ENCODE measurements around the gene WT1.

Gene WT1

DNA sequence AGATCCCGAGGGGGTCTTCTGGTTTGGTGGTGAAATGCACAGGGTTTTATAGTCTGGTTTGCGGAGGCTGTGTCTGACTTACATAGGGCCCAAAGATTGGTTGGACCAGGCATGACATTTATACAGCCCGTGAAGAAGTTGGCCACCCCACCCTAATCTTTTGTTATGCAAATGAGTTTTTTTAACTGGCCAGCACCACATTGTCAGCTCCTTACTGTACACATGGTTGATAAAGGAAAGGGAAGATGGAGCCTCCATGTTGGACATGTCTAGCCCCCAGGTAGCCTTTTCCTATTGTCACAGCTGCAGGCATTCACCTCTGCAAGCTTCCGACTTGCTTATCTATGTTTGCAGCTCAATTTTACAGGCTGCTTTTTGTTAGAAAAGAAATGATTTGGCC is 70.1 kb downstream of the WT1 start:
- H3K27me3 ChIP-seq (ENCODE audit: control insufficient read depth in 1 of 2, insufficient read depth in 1 of 2, low read length in 2 of 2): peaks cover 0 to 32% of the 10 kb centered on the region in 2 experiments
- H3K79me1 ChIP-seq (replicated peaks; ENCODE audit: low read length, poor library complexity, severe bottlenecking): no peaks in the 10 kb centered on the region
- H2AFZ ChIP-seq (ENCODE audit: low read depth, low read length): no peak overlapping the region
- no peaks in the 10 kb centered on the region for H3K36me3 ChIP-seq (ENCODE audit: control insufficient read depth in 1 of 2, insufficient read depth in 2 of 2, low read depth in 1 of 2, low read length in 2 of 2)
- no peak overlapping the region for H4K91ac ChIP-seq (ENCODE audit: low read length)
- no peak overlapping the region for H3K14ac ChIP-seq (ENCODE audit: low read length in 2 of 2)
- no peaks in the 10 kb centered on the region for H3K4me1 ChIP-seq (ENCODE audit: control insufficient read depth, insufficient read depth, low read depth, low read length)
- peaks cover 2% of the 10 kb centered on the region for H3K9me3 ChIP-seq (ENCODE audit: control insufficient read depth, low read length)
- no peak overlapping the region for H4K8ac ChIP-seq (ENCODE audit: low read length)
- no peak overlapping the region for H3K4ac ChIP-seq (ENCODE audit: low read depth in 1 of 2, low read length in 2 of 2)
- no peak overlapping the region for H3K27ac ChIP-seq (ENCODE audit: low read length, poor library complexity, severe bottlenecking)
- no peak overlapping the region for H3K18ac ChIP-seq (ENCODE audit: low read depth in 1 of 2, low read length in 2 of 2)
- H3K4me3 ChIP-seq (ENCODE audit: insufficient read depth in 1 of 2, low read depth in 1 of 2, low read length in 2 of 2): no peak overlapping the region
- no peak overlapping the region for H2BK120ac ChIP-seq (ENCODE audit: low read depth, low read length)
- H3K4me2 ChIP-seq (ENCODE audit: low read length, poor library complexity, severe bottlenecking): no peak overlapping the region
- H3K23ac ChIP-seq (ENCODE audit: low read length in 2 of 2): no peak overlapping the region
- DNase-seq: no peak
- no peak overlapping the region for H2BK5ac ChIP-seq (ENCODE audit: low read depth, low read length, poor library complexity, severe bottlenecking)
- H2BK12ac ChIP-seq (ENCODE audit: low read length in 2 of 2): no peak overlapping the region
- 88% methylated on average over 2 of the region's 4 CpGs for WGBS
- H2BK15ac ChIP-seq (ENCODE audit: low read depth, poor library complexity, severe bottlenecking): no peak overlapping the region
- no peak overlapping the region for H3K9ac ChIP-seq (ENCODE audit: low read length)
- no peak overlapping the region for H2AK5ac ChIP-seq (ENCODE audit: low read length, severe bottlenecking)

- H3K4me2 ChIP-seq (ENCODE audit: low read length, poor library complexity, severe bottlenecking): no peak overlapping the region
- WGBS: 0% methylated on average over 12 of the region's 13 CpGs
- no peaks in the 10 kb centered on the region for H3K36me3 ChIP-seq (ENCODE audit: control insufficient read depth in 1 of 2, insufficient read depth in 2 of 2, low read depth in 1 of 2, low read length in 2 of 2)
- no peak overlapping the region for H2BK12ac ChIP-seq (ENCODE audit: low read length in 2 of 2)
- H3K18ac ChIP-seq (ENCODE audit: low read depth in 1 of 2, low read length in 2 of 2): no peak overlapping the region
- no peak overlapping the region for H2AFZ ChIP-seq (ENCODE audit: low read depth, low read length)
- H3K23ac ChIP-seq (ENCODE audit: low read length in 2 of 2): no peak overlapping the region
- H3K4me3 ChIP-seq (ENCODE audit: insufficient read depth in 1 of 2, low read depth in 1 of 2, low read length in 2 of 2): no peak overlapping the region
- H3K27me3 ChIP-seq (ENCODE audit: control insufficient read depth in 1 of 2, insufficient read depth in 1 of 2, low read length in 2 of 2): peaks cover 7 to 77% of the 10 kb centered on the region in 2 experiments
- H4K91ac ChIP-seq (ENCODE audit: low read length): no peak overlapping the region
- no peak overlapping the region for H2BK120ac ChIP-seq (ENCODE audit: low read depth, low read length)
- H3K79me1 ChIP-seq (replicated peaks; ENCODE audit: low read length, poor library complexity, severe bottlenecking): no peaks in the 10 kb centered on the region
- no peak for DNase-seq
- H3K4me1 ChIP-seq (ENCODE audit: control insufficient read depth, insufficient read depth, low read depth, low read length): no peaks in the 10 kb centered on the region
- no peak overlapping the region for H2BK5ac ChIP-seq (ENCODE audit: low read depth, low read length, poor library complexity, severe bottlenecking)
- no peak overlapping the region for H3K14ac ChIP-seq (ENCODE audit: low read length in 2 of 2)
- no peak overlapping the region for H2AK5ac ChIP-seq (ENCODE audit: low read length, severe bottlenecking)
- no peaks in the 10 kb centered on the region for H3K9me3 ChIP-seq (ENCODE audit: control insufficient read depth, low read length)
- H3K27ac ChIP-seq (ENCODE audit: low read length, poor library complexity, severe bottlenecking): no peak overlapping the region
- no peak overlapping the region for H4K8ac ChIP-seq (ENCODE audit: low read length)
- no peak overlapping the region for H3K4ac ChIP-seq (ENCODE audit: low read depth in 1 of 2, low read length in 2 of 2)
- peak overlapping the region; percentile 40 for H2BK15ac ChIP-seq (ENCODE audit: low read depth, poor library complexity, severe bottlenecking)
- no peak overlapping the region for H3K9ac ChIP-seq (ENCODE audit: low read length)
Observed at GRCh38 chr11:32358729-32359128, 76.6 kb downstream of the WT1 start.

GRCh38 chr11:32353884-32354283 is 81.5 kb downstream of the WT1 start:
- Histone ChIP-seq H3K27me3 (ENCODE audit: control insufficient read depth in 1 of 2, insufficient read depth in 1 of 2, low read length in 2 of 2) (peaks cover 7 to 53% of the 10 kb centered on the region in 2 experiments), H3K4me3 (ENCODE audit: insufficient read depth in 1 of 2, low read depth in 1 of 2, low read length in 2 of 2) (no peak overlapping the region), H2AK5ac (ENCODE audit: low read length, severe bottlenecking) (no peak overlapping the region), H3K4ac (ENCODE audit: low read depth in 1 of 2, low read length in 2 of 2) (no peak overlapping the region), H3K23ac (ENCODE audit: low read length in 2 of 2) (no peak overlapping the region), H3K4me1 (ENCODE audit: control insufficient read depth, insufficient read depth, low read depth, low read length) (no peaks in the 10 kb centered on the region), H3K14ac (ENCODE audit: low read length in 2 of 2) (no peak overlapping the region), H3K27ac (ENCODE audit: low read length, poor library complexity, severe bottlenecking) (no peak overlapping the region), H2AFZ (ENCODE audit: low read depth, low read length) (no peak overlapping the region), H3K36me3 (ENCODE audit: control insufficient read depth in 1 of 2, insufficient read depth in 2 of 2, low read depth in 1 of 2, low read length in 2 of 2) (no peaks in the 10 kb centered on the region), H2BK120ac (ENCODE audit: low read depth, low read length) (no peak overlapping the region), H3K9ac (ENCODE audit: low read length) (no peak overlapping the region), H2BK15ac (ENCODE audit: low read depth, poor library complexity, severe bottlenecking) (no peak overlapping the region), H4K8ac (ENCODE audit: low read length) (no peak overlapping the region), H2BK12ac (ENCODE audit: low read length in 2 of 2) (no peak overlapping the region), H3K4me2 (ENCODE audit: low read length, poor library complexity, severe bottlenecking) (no peak overlapping the region), H2BK5ac (ENCODE audit: low read depth, low read length, poor library complexity, severe bottlenecking) (no peak overlapping the region), H3K18ac (ENCODE audit: low read depth in 1 of 2, low read length in 2 of 2) (no peak overlapping the region), H3K9me3 (ENCODE audit: control insufficient read depth, low read length) (no peaks in the 10 kb centered on the region), H3K79me1 (replicated peaks; ENCODE audit: low read length, poor library complexity, severe bottlenecking) (no peaks in the 10 kb centered on the region), H4K91ac (ENCODE audit: low read length) (no peak overlapping the region)
- no peak for DNase-seq
- WGBS: 39% methylated on average over 6 of the region's 6 CpGs

GRCh38 chr11:32348502-32348901 is 86.8 kb downstream of the WT1 start:
- no CpG with 5 or more reads among the region's 1 CpG for WGBS
- no peak overlapping the region for H3K18ac ChIP-seq (ENCODE audit: low read depth in 1 of 2, low read length in 2 of 2)
- no peaks in the 10 kb centered on the region for H3K79me1 ChIP-seq (replicated peaks; ENCODE audit: low read length, poor library complexity, severe bottlenecking)
- no peak overlapping the region for H2BK120ac ChIP-seq (ENCODE audit: low read depth, low read length)
- H2BK12ac ChIP-seq (ENCODE audit: low read length in 2 of 2): no peak overlapping the region
- H3K27ac ChIP-seq (ENCODE audit: low read length, poor library complexity, severe bottlenecking): no peak overlapping the region
- no peak overlapping the region for H2AFZ ChIP-seq (ENCODE audit: low read depth, low read length)
- H2BK15ac ChIP-seq (ENCODE audit: low read depth, poor library complexity, severe bottlenecking): no peak overlapping the region
- H4K91ac ChIP-seq (ENCODE audit: low read length): no peak overlapping the region
- DNase-seq: peak; percentile 62
- H3K4ac ChIP-seq (ENCODE audit: low read depth in 1 of 2, low read length in 2 of 2): no peak overlapping the region
- no peak overlapping the region for H2AK5ac ChIP-seq (ENCODE audit: low read length, severe bottlenecking)
- H3K4me1 ChIP-seq (ENCODE audit: control insufficient read depth, insufficient read depth, low read depth, low read length): no peaks in the 10 kb centered on the region
- no peak overlapping the region for H3K9ac ChIP-seq (ENCODE audit: low read length)
- no peak overlapping the region for H2BK5ac ChIP-seq (ENCODE audit: low read depth, low read length, poor library complexity, severe bottlenecking)
- no peak overlapping the region for H3K23ac ChIP-seq (ENCODE audit: low read length in 2 of 2)
- no peak overlapping the region for H3K14ac ChIP-seq (ENCODE audit: low read length in 2 of 2)
- no peak overlapping the region for H4K8ac ChIP-seq (ENCODE audit: low read length)
- H3K4me3 ChIP-seq (ENCODE audit: insufficient read depth in 1 of 2, low read depth in 1 of 2, low read length in 2 of 2): no peak overlapping the region
- H3K27me3 ChIP-seq (ENCODE audit: control insufficient read depth in 1 of 2, insufficient read depth in 1 of 2, low read length in 2 of 2): peaks cover 0 to 34% of the 10 kb centered on the region in 2 experiments
- no peak overlapping the region for H3K4me2 ChIP-seq (ENCODE audit: low read length, poor library complexity, severe bottlenecking)
- H3K9me3 ChIP-seq (ENCODE audit: control insufficient read depth, low read length): no peaks in the 10 kb centered on the region
- H3K36me3 ChIP-seq (ENCODE audit: control insufficient read depth in 1 of 2, insufficient read depth in 2 of 2, low read depth in 1 of 2, low read length in 2 of 2): no peaks in the 10 kb centered on the region

Measured in mesenchymal stem cell (in vitro differentiated cells and primary cell).